Activated CD4-positive, alpha-beta T cell treated with anti-CD3 and anti-CD28 coated beads, Interleukin-2, amount 10 ng/mL, durations not matched to agents 24 days and 14 days (primary cell): Measurements from ENCODE around the gene CUBN. TPM values are rescaled to one million over a fixed set of nuclear protein-coding genes. Genes with fewer than 3 reads are reported as not detected.

Source experiments
- DNase-seq: peaks from one replicate; pipeline ENCODE4 v3.0.0; 2022
- H3K27ac Mint-ChIP-seq: one replicate; pipeline ENCODE4 v1.8.0; 2022; ENCODE audit warnings: mild to moderate bottlenecking, mixed read lengths
- H3K27me3 Mint-ChIP-seq: one replicate; pipeline ENCODE4 v1.8.0; 2022; ENCODE audit warnings: mixed read lengths
- H3K36me3 Mint-ChIP-seq: one replicate; pipeline ENCODE4 v1.8.0; 2022; ENCODE audit warnings: low read depth, mild to moderate bottlenecking, mixed read lengths
- H3K4me1 Mint-ChIP-seq: one replicate; pipeline ENCODE4 v1.8.0; 2021; ENCODE audit warnings: mixed read lengths
- H3K4me3 Mint-ChIP-seq: one replicate; pipeline ENCODE4 v1.8.0; 2022; ENCODE audit warnings: mild to moderate bottlenecking, moderate library complexity, mixed read lengths
- H3K9me3 Mint-ChIP-seq: one replicate; pipeline ENCODE4 v1.8.0; 2021; ENCODE audit warnings: mixed read lengths
- intact Hi-C: fragments of 100-400 bp; cut with micrococcal nuclease; formaldehyde crosslinking; loops from one replicate; pipeline ENCODE4 v1.15.1; 2023
- total RNA-seq: library from RNA; stranded (reverse); gene quantifications from 2 replicates; pipeline ENCODE4 v1.2.3, GENCODE V29; 2022

The CUBN gene
- total RNA-seq, 1 donor from 2014 or later, result 0.07 TPM

- Mint-ChIP-seq H3K27me3 (peaks cover 7% of the 10 kb centered on the region), H3K36me3 (no peaks in the 10 kb centered on the region), H3K4me3 (no peak overlapping the region), H3K4me1 (peaks cover 27% of the 10 kb centered on the region), H3K9me3 (peaks cover 5% of the 10 kb centered on the region), H3K27ac (no peak overlapping the region)
- intact Hi-C loops, result loop anchor here (5.0 kb wide), 1 partner anchor 76 kb away; no protein-coding TSS in a partner anchor
- DNase-seq, result no peak
Observed at GRCh38 chr10:17066000-17066399, 63.6 kb downstream of the CUBN start.

- H3K36me3 Mint-ChIP-seq, result no peaks in the 10 kb centered on the region
- peaks cover 28% of the 10 kb centered on the region for H3K4me1 Mint-ChIP-seq
- peaks cover 5% of the 10 kb centered on the region for H3K9me3 Mint-ChIP-seq
- H3K27me3 Mint-ChIP-seq, result peaks cover 6% of the 10 kb centered on the region
- no peak overlapping the region for H3K4me3 Mint-ChIP-seq
- DNase-seq, result no peak
- H3K27ac Mint-ChIP-seq, result no peak overlapping the region
- intact Hi-C loops, result loop anchor here (5.0 kb wide), 1 partner anchor 77 kb away; no protein-coding TSS in a partner anchor
Observed at GRCh38 chr10:17065273-17065672, 64.3 kb downstream of the CUBN start.

- H3K9me3 Mint-ChIP-seq, result peaks cover 5% of the 10 kb centered on the region
- intact Hi-C loops, result no loop called here
- DNase-seq, result no peak
- no peak overlapping the region for H3K4me3 Mint-ChIP-seq
- peaks cover 6% of the 10 kb centered on the region for H3K27me3 Mint-ChIP-seq
- H3K27ac Mint-ChIP-seq, result no peak overlapping the region
- H3K4me1 Mint-ChIP-seq, result peaks cover 28% of the 10 kb centered on the region
- H3K36me3 Mint-ChIP-seq, result no peaks in the 10 kb centered on the region
Observed at GRCh38 chr10:17064435-17064834, 65.2 kb downstream of the CUBN start.

GRCh38 chr10:17062955-17063484 is 66.6 kb downstream of the CUBN start:
- Mint-ChIP-seq H3K36me3 (no peaks in the 10 kb centered on the region), H3K27ac (no peak overlapping the region), H3K4me1 (peaks cover 28% of the 10 kb centered on the region), H3K4me3 (no peak overlapping the region), H3K9me3 (peaks cover 5% of the 10 kb centered on the region), H3K27me3 (peaks cover 6% of the 10 kb centered on the region)
- intact Hi-C loops, result no loop called here
- no peak for DNase-seq

DNA sequence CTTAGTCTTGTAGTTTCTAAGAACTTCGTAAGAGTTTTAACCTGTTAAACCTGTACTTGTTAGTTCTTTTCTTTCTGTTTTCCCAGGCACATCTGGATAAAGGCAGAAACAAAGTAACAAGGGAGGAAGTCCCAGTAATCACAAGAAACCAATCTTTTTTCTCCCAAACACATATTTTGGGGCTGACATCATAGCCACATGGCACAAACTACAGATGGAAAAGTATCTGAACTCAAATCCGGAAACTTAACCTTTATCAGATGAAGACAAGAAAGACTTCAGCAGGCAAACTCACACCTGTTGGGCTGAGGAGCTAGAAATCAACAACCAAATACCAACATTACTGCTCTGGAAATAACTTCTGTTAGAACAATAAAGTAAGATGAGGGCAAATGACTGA is 67.1 kb downstream of the CUBN start:
- peaks cover 6% of the 10 kb centered on the region for H3K9me3 Mint-ChIP-seq
- intact Hi-C loops, result no loop called here

GRCh38 chr10:17062009-17062408 is 67.6 kb downstream of the CUBN start:
- H3K4me1 Mint-ChIP-seq, result peaks cover 19% of the 10 kb centered on the region
- intact Hi-C loops, result no loop called here

More for the DNA sequence above, 67.1 kb downstream of the CUBN start:
- Mint-ChIP-seq H3K27ac (peak overlapping the region; percentile 9), H3K36me3 (no peaks in the 10 kb centered on the region), H3K4me1 (peaks cover 23% of the 10 kb centered on the region), H3K4me3 (no peak overlapping the region), H3K27me3 (peaks cover 6% of the 10 kb centered on the region)
- DNase-seq, result no peak

GRCh38 chr10:17061418-17061817 is 68.2 kb downstream of the CUBN start:
- no peak for DNase-seq
- Mint-ChIP-seq H3K9me3 (peaks cover 13% of the 10 kb centered on the region), H3K4me1 (peaks cover 15% of the 10 kb centered on the region), H3K36me3 (no peaks in the 10 kb centered on the region), H3K27me3 (peaks cover 10% of the 10 kb centered on the region), H3K4me3 (no peak overlapping the region), H3K27ac (peak overlapping the region; percentile 35)
- intact Hi-C loops, result loop anchor here (2.0 kb wide), 1 partner anchor 33 kb away; no protein-coding TSS in a partner anchor

More at GRCh38 chr10:17062009-17062408, 67.6 kb downstream of the CUBN start:
- Mint-ChIP-seq H3K27ac (no peak overlapping the region), H3K36me3 (no peaks in the 10 kb centered on the region), H3K27me3 (peaks cover 6% of the 10 kb centered on the region), H3K4me3 (no peak overlapping the region), H3K9me3 (peaks cover 11% of the 10 kb centered on the region)
- no peak for DNase-seq

- Mint-ChIP-seq H3K27me3 (peaks cover 9% of the 10 kb centered on the region), H3K36me3 (no peaks in the 10 kb centered on the region), H3K27ac (no peak overlapping the region), H3K4me3 (no peak overlapping the region), H3K4me1 (peaks cover 13% of the 10 kb centered on the region), H3K9me3 (peaks cover 9% of the 10 kb centered on the region)
- no peak for DNase-seq
- intact Hi-C loops, result loop anchor here (2.0 kb wide), 1 partner anchor 31 kb away; no protein-coding TSS in a partner anchor
Observed at GRCh38 chr10:17060289-17060688, 69.3 kb downstream of the CUBN start.

DNA sequence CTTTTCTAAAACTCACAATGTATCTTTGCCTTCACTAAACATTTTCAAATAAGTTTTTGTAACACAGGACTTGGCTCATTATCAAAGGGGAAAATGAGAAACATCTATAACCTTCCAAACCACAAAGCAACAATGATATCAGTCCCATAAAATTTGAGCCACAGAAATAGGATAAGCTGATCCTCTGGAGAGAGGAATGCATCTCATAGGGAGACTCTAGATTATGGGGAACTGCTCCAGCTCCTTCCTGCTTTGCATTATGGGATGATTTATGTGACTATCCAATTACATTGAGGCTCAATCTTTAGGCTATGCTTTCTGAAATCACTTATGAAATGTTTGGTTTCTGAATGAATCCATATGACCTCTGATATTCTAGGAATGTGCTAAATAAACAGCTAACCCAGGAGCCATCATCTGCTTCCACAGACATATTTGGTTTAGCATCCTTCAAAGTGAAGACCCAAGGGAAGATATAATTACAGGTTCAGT is 70.4 kb downstream of the CUBN start:
- no peak for DNase-seq
- intact Hi-C loops, result no loop called here
- Mint-ChIP-seq H3K4me3 (no peak overlapping the region), H3K27me3 (peaks cover 6% of the 10 kb centered on the region), H3K4me1 (peaks cover 13% of the 10 kb centered on the region), H3K27ac (no peak overlapping the region), H3K36me3 (no peaks in the 10 kb centered on the region), H3K9me3 (peaks cover 9% of the 10 kb centered on the region)

DNA sequence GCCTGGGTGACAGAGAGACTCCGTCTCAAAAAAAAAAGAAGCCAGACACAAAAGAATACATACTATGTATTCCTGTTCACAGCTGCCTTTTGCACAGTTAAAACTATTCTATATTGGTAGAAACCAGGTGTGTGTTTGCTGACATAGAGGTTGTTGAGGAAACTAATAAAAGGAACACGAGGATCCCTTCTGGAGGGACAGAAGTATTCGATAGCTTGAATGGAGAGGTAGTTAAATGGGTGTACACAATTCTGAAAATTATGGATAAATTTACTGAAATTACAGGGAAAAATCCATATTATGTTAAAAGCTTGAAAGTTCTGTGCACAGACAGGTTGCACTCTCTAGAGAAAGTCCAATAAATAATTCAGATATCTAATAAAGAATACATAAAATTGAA is 71.5 kb downstream of the CUBN start:
- Mint-ChIP-seq H3K27me3 (peaks cover 6% of the 10 kb centered on the region), H3K4me3 (no peak overlapping the region), H3K27ac (no peak overlapping the region), H3K36me3 (no peaks in the 10 kb centered on the region), H3K4me1 (peaks cover 13% of the 10 kb centered on the region), H3K9me3 (peaks cover 9% of the 10 kb centered on the region)
- intact Hi-C loops, result no loop called here
- DNase-seq, result no peak

GRCh38 chr10:17056781-17057428 is 72.7 kb downstream of the CUBN start:
- intact Hi-C loops, result no loop called here

DNA sequence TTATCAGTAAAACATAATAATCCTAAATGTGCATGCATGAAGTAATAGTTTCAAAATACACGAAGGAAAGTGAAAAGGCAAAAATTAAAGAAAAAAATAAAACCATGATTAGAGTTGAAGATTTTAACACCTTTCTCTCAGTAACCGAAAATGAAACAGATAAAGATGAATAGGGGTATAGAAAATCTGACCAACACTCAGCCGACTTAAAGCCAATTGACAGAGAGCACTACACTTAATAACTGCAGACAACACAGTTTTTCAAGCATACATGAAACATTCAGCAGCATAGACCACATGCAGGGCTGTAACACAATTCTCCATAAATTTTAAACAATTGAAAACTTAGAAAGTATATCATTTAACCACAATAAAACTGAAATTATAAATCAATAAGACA is 76.1 kb downstream of the CUBN start:
- intact Hi-C loops, result no loop called here
- H3K27me3 Mint-ChIP-seq, result peaks cover 10% of the 10 kb centered on the region
- H3K9me3 Mint-ChIP-seq, result peaks cover 17% of the 10 kb centered on the region
- no peaks in the 10 kb centered on the region for H3K4me1 Mint-ChIP-seq
- H3K27ac Mint-ChIP-seq, result no peak overlapping the region
- no peak for DNase-seq
- H3K36me3 Mint-ChIP-seq, result peaks cover 9% of the 10 kb centered on the region
- no peak overlapping the region for H3K4me3 Mint-ChIP-seq

More at GRCh38 chr10:17056781-17057428, 72.7 kb downstream of the CUBN start:
- Mint-ChIP-seq H3K9me3 (peaks cover 11% of the 10 kb centered on the region), H3K4me3 (no peak overlapping the region), H3K4me1 (peaks cover 9% of the 10 kb centered on the region), H3K36me3 (peaks cover under 1% of the 10 kb centered on the region), H3K27ac (no peak overlapping the region), H3K27me3 (peaks cover 6% of the 10 kb centered on the region)
- DNase-seq, result no peak

DNA sequence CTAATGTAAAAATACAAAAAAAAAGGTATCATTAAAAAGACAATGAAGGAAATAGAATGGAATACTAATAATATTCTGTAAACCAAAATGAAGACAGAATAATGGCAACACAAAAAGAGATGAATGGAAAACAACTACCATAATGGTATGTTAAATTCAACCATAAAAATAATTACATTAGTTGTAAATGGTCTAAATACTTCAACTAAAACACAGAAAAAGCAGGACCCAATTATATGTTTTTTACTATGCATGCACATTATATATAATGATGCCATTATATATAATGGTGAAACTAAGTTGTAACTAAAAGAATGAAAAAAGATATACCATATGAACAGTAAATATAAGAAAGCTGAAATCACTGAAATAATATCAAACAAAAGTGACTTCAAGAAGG is 76.5 kb downstream of the CUBN start:
- H3K27ac Mint-ChIP-seq, result no peak overlapping the region
- no peak for DNase-seq
- H3K36me3 Mint-ChIP-seq, result peaks cover 9% of the 10 kb centered on the region
- peaks cover 17% of the 10 kb centered on the region for H3K9me3 Mint-ChIP-seq
- H3K27me3 Mint-ChIP-seq, result peaks cover 11% of the 10 kb centered on the region
- no peak overlapping the region for H3K4me3 Mint-ChIP-seq
- no peaks in the 10 kb centered on the region for H3K4me1 Mint-ChIP-seq
- intact Hi-C loops, result no loop called here

- Mint-ChIP-seq H3K4me3 (no peak overlapping the region), H3K27ac (no peak overlapping the region), H3K4me1 (no peaks in the 10 kb centered on the region), H3K27me3 (peaks cover 11% of the 10 kb centered on the region), H3K9me3 (peaks cover 10% of the 10 kb centered on the region), H3K36me3 (peaks cover 9% of the 10 kb centered on the region)
- no peak for DNase-seq
- intact Hi-C loops, result no loop called here
Observed at GRCh38 chr10:17051851-17052250, 77.8 kb downstream of the CUBN start.
